IMR-90 (cell line): ENCODE results near the gene DRC7.

ENCODE experiments used
- POLR2A ChIP-seq: IDR thresholded peaks from 2 replicates; pipeline ENCODE4 v1.6.1; 2012; ENCODE audit warnings: mild to moderate bottlenecking, low read depth, low read length
- TF ChIP-seq, protein P1 (sequence below): conservative IDR thresholded peaks from 2 replicates; pipeline ENCODE4 v1.5.1; 2012; ENCODE audit warnings: mild to moderate bottlenecking, low read depth, low read length, improper control_type of control experiment

DNA sequence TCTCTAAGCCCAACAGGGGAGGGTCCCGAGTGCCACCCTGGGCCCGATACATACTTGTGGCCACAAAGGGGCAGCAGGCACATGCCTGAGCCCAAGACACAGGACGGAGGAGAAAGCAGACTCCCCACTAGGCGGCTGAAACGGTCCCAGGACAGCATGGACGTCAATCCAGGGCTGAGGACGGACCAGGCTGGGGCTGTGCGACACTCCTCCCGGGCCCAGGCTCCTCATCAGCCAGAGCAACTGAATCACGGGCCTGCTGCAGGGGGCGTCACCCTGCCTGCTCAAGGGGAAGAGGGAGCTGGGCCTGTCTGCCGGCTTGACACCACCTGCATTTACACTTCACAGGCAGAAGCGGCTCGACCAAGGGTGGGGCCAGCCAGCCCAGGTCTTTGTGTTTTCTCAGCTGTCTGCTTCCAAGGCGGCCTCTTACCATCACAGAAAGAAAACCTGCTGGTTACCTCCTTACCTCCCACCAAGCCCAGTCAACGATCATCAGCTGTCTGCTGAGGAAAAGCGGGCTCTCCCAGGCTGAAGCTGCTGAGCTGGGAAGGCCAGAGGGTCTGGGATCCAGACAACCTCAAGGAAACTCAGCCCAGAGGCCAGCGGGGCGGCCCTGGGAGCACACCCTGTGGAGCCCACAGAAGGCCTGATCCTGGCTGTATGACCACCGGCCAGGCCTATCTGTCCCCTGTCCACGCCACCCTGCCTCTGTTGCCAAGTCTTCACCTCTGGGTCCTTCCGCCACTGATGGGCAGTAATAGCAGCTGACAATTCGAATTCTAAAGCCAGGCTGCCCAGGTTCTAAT is 81.3 kb downstream of the DRC7 start:
- TF ChIP-seq, protein P1, sequence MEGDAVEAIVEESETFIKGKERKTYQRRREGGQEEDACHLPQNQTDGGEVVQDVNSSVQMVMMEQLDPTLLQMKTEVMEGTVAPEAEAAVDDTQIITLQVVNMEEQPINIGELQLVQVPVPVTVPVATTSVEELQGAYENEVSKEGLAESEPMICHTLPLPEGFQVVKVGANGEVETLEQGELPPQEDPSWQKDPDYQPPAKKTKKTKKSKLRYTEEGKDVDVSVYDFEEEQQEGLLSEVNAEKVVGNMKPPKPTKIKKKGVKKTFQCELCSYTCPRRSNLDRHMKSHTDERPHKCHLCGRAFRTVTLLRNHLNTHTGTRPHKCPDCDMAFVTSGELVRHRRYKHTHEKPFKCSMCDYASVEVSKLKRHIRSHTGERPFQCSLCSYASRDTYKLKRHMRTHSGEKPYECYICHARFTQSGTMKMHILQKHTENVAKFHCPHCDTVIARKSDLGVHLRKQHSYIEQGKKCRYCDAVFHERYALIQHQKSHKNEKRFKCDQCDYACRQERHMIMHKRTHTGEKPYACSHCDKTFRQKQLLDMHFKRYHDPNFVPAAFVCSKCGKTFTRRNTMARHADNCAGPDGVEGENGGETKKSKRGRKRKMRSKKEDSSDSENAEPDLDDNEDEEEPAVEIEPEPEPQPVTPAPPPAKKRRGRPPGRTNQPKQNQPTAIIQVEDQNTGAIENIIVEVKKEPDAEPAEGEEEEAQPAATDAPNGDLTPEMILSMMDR, result peak; percentile 20; the same call in 1 of the 2 replicates
- TF ChIP-seq POLR2A, result no peak
